Testis (tissue), 2 donors: ENCODE results near the gene TMEM40.

Experiments used
- POLR2A ChIP-seq: fragments of 450-650 bp; IDR thresholded peaks from one replicate; pipeline ENCODE4 v1.6.1; 2017; ENCODE audit warnings: antibody characterized with exemption, mild to moderate bottlenecking, moderate library complexity
- TF ChIP-seq, protein P1 (sequence below), 3 experiments: fragments of 450-650 bp in 2 of 3; fragments of 200-600 bp in 1 of 3; sonication (generic) in 1 of 3; IDR thresholded peaks; one replicate each; pipeline ENCODE4 v1.5.1; 2016 to 2019; ENCODE audit warnings: antibody characterized with exemption in 3 of 3, mild to moderate bottlenecking in 2 of 3, moderate library complexity in 1 of 3

- no peak for TF ChIP-seq POLR2A
- TF ChIP-seq, protein P1, sequence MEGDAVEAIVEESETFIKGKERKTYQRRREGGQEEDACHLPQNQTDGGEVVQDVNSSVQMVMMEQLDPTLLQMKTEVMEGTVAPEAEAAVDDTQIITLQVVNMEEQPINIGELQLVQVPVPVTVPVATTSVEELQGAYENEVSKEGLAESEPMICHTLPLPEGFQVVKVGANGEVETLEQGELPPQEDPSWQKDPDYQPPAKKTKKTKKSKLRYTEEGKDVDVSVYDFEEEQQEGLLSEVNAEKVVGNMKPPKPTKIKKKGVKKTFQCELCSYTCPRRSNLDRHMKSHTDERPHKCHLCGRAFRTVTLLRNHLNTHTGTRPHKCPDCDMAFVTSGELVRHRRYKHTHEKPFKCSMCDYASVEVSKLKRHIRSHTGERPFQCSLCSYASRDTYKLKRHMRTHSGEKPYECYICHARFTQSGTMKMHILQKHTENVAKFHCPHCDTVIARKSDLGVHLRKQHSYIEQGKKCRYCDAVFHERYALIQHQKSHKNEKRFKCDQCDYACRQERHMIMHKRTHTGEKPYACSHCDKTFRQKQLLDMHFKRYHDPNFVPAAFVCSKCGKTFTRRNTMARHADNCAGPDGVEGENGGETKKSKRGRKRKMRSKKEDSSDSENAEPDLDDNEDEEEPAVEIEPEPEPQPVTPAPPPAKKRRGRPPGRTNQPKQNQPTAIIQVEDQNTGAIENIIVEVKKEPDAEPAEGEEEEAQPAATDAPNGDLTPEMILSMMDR (IDR thresholded peaks at IDR 0.05), result no peak
Measured at GRCh38 chr3:12774619-12775018, 15.6 kb upstream of the TMEM40 start.
